ENCODE results near the gene SMG6.

SMG6 gene

GRCh38 chr17:2054262-2054511 lies 249.4 kb downstream of the SMG6 start:
- DNase-seq (ENCODE audit: extremely low read depth in 1 of 2, low read depth in 1 of 2) = no peak

DNA sequence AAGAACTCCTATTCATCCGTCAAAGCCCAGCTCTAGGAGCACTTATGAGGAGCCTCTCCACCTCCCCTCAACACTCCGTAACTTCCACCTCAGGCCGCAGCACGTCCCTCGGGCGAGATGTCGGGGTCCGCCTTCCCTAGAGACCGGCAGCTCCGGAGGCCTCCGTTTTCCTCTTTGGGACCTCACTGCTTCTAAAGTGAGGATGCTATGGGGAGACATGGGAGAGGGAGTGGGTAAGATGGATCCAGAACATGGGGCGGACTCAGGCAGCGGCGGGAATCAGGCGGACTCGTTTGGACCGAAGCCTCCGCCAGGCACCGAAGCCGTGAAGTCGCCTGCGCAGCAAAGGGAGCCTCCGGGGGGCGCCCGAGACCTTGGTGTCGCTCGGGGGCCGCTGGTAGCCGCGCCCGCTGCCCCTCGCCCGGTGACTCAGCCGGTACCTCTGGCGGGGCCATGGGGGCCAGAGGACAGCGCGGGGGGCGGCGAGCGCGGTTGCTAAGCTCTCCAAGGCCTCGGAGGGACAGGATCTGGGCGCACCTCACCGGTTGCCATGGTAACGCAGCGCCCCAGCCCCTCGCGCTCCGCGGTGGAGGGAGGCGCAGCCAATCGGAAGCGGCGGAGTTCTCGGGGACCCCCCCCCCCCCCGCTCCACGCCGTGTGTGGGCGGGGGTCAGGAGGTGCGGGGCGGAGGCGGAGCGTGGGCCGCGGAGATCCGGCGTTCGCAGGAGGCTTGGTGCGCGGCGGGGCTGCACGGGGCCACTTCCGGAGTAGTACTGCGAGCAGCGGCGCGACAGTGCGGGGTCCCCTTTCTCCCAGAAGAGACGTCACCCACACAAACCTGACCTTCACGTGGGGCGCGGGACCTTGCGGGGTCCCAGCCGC lies 250.0 kb downstream of the SMG6 start:
- peak in 1 of 2 donors; percentile 67 for DNase-seq (ENCODE audit: extremely low read depth in 1 of 2, low read depth in 1 of 2)

GRCh38 chr17:2051933-2052559 lies 251.5 kb downstream of the SMG6 start:
- no peak for DNase-seq (ENCODE audit: extremely low read depth in 1 of 2, low read depth in 1 of 2)

- DNase-seq (ENCODE audit: extremely low read depth in 1 of 2, low read depth in 1 of 2) = no peak
These were observed 252.3 kb downstream of the SMG6 start for GRCh38 chr17:2051061-2051932.

- peak; percentile 52 to 61 for DNase-seq (ENCODE audit: extremely low read depth in 1 of 2, low read depth in 1 of 2)
These were observed 253.1 kb downstream of the SMG6 start for GRCh38 chr17:2050300-2051060.

DNA sequence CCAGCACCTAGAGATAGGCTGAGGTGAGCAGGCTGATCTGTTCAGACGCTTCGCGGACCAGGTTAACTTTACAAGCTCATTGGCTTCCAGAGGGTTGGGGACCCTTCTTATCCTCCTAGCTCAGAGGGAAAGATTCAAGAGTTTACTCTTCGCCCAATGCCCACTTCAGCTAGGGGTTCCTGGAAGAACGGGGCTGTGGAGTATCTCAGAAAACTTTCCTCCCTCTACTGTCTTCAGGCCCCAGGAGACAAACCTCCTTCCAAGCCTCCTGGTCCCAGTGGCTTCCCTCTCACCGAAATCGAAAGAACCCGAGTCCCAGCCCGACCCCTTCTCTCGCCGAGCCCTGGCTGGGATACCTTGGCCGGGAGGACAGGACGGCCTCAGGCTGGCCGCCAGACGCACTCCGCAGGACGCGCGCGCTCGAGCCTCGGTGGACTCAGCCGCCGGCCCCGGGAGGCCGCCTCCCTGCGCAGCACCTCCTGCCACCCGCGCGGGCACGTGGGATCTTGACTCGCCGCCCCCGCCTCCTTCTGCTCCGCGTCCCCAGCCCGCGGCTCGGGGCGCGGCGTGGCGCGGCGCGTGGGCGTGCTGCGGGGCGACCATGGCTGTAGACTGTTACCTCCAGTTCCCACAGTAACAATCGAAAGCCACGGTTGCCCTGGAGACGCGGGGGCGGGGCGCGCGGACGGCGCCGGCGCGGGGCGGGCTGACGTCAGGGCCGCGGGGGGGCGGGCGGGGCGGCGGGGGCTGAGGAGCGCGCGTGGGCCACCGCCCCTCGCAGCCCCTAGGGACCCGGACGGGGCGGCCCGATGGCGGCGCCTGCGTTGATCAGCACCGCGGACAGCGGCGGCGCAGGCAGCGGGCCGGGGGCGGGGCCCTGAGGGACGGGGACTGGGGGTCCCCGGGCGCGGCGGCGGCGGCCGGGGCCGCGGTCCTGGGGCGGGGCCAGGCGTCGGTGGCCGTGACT lies 254.0 kb downstream of the SMG6 start:
- DNase-seq (ENCODE audit: extremely low read depth in 1 of 2, low read depth in 1 of 2) = peak; percentile 77 to 88

DNA sequence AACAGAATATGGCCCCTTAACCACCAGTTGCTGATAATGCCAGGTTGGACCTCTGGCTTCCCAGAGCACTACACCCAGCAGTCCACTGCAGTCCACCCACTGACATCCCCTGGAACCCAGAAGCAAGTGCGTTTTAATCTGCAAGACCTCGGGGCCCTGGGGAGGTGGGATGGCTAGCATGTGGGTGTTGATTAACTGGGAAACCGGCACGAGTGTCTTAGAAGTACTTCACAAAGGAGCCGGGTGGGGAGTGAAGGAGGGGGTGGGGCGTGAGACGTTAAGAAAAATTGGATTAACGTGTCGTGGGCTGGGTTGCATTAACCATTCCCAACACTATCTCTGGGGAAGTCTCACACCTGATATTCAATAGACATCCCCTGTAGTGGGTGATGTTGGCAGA lies 254.8 kb downstream of the SMG6 start:
- DNase-seq (ENCODE audit: extremely low read depth in 1 of 2, low read depth in 1 of 2) = no peak

DNA sequence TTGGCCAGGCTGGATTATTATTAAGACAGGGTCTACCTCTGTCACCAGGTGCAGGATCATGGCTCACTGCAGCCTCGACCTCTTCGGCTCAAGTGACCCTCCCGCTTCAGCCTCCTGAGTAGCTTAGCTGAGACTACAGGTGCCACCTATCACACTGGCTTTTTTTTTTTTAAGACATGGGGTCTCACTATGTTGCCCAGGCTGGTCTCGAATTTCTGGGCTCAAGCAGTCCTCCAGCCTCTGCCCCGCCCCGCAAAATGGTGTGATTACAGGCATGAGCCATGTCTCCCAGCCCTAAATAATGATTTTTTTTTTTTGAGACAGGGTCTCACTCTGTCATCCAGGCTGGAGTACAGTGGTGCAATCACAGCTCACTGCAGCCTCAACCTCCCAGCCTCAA lies 256.0 kb downstream of the SMG6 start:
- no peak for DNase-seq (ENCODE audit: extremely low read depth in 1 of 2, low read depth in 1 of 2)

DNA sequence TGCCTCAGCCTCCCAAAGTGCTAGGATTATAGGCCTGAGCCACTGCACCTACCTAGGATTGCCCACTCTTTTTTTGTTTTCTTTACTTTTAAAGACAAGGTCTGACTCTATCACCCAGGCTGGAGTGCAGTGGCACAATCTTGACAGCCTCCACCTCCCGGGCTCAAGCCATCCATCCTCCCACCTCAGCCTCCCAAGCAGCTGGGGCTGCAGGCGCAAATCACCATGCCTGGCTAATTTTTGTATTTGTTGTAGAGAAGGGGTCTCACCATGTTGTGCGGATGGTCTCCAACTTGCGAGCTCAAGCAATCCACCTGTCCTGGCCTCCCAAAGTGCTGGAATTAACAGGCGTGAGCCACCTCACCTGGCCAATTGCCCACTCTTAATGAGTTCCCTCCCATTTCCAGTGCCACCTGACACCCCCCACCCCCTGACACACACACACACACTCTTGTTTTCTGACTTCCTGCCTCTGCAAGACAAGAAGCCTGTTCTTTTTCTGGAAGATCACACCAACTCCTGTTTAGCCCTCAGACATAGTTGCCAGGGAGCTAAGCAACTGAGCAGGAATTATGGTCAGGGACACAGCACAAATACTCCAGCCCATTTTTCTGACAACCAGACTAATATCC lies 259.2 kb downstream of the SMG6 start:
- DNase-seq (ENCODE audit: extremely low read depth in 1 of 2, low read depth in 1 of 2) = no peak

GRCh38 chr17:2043785-2044184 lies 259.8 kb downstream of the SMG6 start:
- DNase-seq (ENCODE audit: extremely low read depth in 1 of 2, low read depth in 1 of 2) = no peak

DNA sequence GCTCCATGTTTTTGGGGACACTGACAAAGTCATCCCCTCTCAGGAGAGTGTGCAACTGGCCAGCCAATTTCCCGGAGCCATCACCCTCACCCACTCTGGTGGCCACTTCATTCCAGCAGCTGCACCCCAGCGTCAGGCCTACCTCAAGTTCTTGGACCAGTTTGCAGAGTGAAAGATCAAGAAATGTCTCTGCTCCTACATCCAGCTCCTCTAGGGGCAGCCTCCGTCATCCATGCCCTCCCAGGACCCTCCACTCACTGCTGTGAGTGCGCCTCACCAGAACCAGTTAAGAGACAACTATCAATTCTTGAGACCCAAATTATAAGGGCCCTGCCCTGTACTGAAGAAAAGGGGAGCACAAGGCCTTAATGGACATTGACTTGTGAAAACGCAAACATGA lies 260.7 kb downstream of the SMG6 start:
- no peak for DNase-seq (ENCODE audit: extremely low read depth in 1 of 2, low read depth in 1 of 2)

DNA sequence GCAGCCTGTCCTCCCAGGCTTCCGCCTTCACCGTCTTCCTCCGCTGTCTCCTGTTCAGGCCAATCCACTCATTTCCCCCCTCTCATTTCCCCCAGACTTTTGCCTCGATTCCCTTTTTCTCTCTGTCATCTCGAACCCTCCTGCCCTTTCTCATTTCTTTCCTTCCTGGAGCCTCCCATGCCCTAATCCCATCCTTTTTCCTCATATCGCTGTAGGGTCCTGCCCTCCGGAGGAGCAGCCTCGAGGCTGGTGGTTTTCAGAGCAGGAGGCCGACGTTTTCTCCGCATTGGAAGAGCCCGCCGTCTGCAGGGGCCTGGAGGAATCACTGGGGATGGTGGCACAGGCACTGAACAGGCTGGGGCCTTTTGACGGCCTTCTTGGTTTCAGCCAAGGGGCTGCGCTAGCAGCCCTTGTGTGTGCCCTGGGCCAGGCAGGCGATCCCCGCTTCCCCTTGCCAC lies 261.2 kb downstream of the SMG6 start:
- no peak for DNase-seq (ENCODE audit: extremely low read depth in 1 of 2, low read depth in 1 of 2)

DNA sequence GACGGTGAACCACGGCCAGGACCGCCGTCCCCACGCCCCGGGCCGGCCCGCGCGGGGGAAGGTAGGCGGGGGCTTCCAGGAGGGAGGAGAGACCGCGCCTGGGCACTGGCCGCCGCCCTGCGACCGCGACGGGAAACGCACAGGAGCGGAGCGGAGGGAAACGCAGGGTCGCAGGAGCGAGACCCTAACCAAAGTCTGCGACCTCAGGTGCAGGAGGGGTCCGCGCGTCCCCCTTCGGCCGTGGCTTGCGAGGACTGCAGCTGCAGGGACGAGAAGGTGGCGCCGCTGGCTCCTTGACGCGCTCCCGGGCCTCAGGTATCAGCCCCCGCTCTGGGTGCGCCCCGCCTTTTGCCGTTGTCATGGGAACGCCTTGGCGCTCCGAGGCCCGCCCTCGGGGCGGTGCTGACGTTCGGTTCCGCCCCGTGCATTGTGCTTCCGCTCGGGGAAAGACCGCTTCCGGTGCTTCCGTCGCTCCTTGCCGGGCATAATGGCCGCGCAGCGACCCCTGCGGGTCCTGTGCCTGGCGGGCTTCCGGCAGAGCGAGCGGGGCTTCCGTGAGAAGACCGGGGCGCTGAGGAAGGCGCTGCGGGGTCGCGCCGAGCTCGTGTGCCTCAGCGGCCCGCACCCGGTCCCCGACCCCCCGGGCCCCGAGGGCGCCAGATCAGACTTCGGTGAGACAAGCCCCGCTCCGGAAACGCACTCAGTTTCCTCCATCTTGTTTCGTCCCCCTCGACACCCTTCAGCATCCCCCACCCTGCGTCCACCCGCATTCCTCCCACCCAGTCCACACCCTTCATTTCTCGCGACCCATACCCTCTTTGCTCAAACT lies 261.8 kb downstream of the SMG6 start, which contains the start of gene OVCA2:
Gene OVCA2, plus strand, starts transcription at position 462 of the 829 bp plus-strand sequence. Its CDS starts 26 bp downstream, at position 488.
- peak; percentile 90 to 98 for DNase-seq (ENCODE audit: extremely low read depth in 1 of 2, low read depth in 1 of 2)

GRCh38 chr17:2040942-2041560 lies 262.5 kb downstream of the SMG6 start:
- DNase-seq (ENCODE audit: extremely low read depth in 1 of 2, low read depth in 1 of 2) = no peak

DNA sequence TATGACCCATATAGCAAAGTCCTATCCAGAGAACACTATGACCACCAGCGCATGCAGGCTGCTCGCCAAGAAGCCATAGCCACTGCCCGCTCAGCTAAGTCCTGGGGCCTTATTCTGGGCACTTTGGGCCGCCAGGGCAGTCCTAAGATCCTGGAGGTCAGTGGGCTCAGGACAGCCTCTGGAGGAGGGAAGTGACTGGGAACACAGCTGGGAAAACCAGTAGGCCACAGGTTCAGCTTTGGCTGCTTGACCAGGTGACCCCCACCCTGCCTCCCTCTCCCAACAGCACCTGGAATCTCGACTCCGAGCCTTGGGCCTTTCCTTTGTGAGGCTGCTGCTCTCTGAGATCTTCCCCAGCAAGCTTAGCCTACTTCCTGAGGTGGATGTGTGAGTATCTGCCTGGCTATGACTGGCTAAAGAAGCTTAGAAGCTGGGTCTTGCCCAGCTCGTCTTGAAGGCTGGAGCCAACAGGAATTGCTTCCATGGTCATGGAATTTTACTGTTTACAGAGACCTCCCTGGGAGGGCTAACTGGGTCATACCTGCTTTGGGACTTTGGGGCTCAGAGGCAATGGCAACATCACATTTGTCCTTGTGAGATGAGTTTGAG lies 263.3 kb downstream of the SMG6 start:
- DNase-seq (ENCODE audit: extremely low read depth in 1 of 2, low read depth in 1 of 2) = no peak

- no peak for DNase-seq (ENCODE audit: extremely low read depth in 1 of 2, low read depth in 1 of 2)
These were observed 266.4 kb downstream of the SMG6 start for GRCh38 chr17:2037155-2037554.
